Mesothelial cell of epicardium (in vitro differentiated cells): ENCODE measurements around the gene HLA-DRB1. TPM values are rescaled to one million over a fixed set of nuclear protein-coding genes. Genes with fewer than 3 reads are reported as not detected.

Experiments
- DNase-seq, 2 experiments: peaks; one replicate each; pipeline ENCODE4 v3.0.0; 2021; ENCODE audit warnings: low spot score in 2 of 2; ENCODE audit not compliant: unreplicated experiment in 2 of 2
- H3K27ac Mint-ChIP-seq: 2 replicates; pipeline ENCODE4 v1.8.0; 2021; ENCODE audit warnings: mixed read lengths
- H3K27me3 Mint-ChIP-seq: 2 replicates; pipeline ENCODE4 v1.8.0; 2021; ENCODE audit warnings: low read depth, mixed read lengths
- H3K36me3 Mint-ChIP-seq: 2 replicates; pipeline ENCODE4 v1.8.0; 2021; ENCODE audit warnings: mixed read lengths
- H3K4me1 Mint-ChIP-seq: 2 replicates; pipeline ENCODE4 v1.8.0; 2021; ENCODE audit warnings: mixed read lengths
- H3K4me3 Mint-ChIP-seq: 2 replicates; pipeline ENCODE4 v1.8.0; 2021; ENCODE audit warnings: mild to moderate bottlenecking, moderate library complexity, mixed read lengths
- H3K9me3 Mint-ChIP-seq: 2 replicates; pipeline ENCODE4 v1.8.0; 2021; ENCODE audit warnings: mixed read lengths
- total RNA-seq: library from RNA; stranded (reverse); gene quantifications from 3 replicates; pipeline ENCODE4 v1.2.1, GENCODE V29; 2021
- TF ChIP-seq, protein P1 (sequence below): fragments of 200-600 bp; sonication (generic); IDR thresholded peaks from one replicate; pipeline ENCODE4 v1.5.0; 2021; ENCODE audit warnings: antibody characterized with exemption; ENCODE audit not compliant: unreplicated experiment

Gene HLA-DRB1
- total RNA-seq, 1 donor from 2014 or later, result 4.5 TPM

DNA sequence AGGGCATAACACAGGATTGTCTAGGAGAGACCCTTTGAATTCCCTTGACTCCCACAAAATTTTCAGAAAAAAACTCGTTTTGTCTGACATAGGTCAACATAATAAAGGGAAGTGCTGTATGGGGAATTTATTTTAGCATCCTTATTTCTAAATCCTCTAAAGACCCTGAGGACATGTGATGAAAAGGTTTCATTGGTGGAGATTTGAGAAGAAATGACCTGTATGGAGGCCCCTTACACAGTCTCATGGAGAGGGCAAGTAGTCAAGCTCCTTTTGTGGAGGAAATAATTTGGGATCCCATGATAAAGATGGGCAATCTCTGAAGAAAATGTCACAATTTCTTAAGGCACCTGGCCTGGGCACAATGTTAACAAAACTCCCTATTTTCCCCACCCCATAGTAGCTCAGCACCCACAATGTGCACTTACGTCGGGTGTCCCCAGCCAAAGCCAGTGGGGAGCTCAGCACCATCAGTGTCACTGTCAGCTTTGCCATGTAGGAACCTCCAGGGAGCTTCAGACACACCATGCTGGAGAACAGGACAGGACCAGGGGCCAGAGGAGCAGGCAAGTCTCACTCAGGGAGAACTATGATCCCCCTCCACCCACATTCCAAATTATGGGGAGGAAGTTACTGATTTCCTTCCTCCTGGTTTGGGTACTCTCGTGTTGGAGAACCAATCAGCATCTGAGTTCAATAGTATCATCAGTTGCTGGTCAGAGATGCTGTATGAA, 59.8 kb downstream of the HLA-DRB1 start, which contains the start of gene HLA-DRB5:
Gene HLA-DRB5, minus strand, starts transcription at position 591 of the 734 bp plus-strand sequence. Its CDS starts 63 bp downstream, at position 528.
- H3K9me3 Mint-ChIP-seq, result no peaks in the 10 kb centered on the region
- peaks cover 28% of the 10 kb centered on the region for H3K27me3 Mint-ChIP-seq
- H3K4me1 Mint-ChIP-seq, result no peaks in the 10 kb centered on the region
- no peak for DNase-seq
- TF ChIP-seq, protein P1, sequence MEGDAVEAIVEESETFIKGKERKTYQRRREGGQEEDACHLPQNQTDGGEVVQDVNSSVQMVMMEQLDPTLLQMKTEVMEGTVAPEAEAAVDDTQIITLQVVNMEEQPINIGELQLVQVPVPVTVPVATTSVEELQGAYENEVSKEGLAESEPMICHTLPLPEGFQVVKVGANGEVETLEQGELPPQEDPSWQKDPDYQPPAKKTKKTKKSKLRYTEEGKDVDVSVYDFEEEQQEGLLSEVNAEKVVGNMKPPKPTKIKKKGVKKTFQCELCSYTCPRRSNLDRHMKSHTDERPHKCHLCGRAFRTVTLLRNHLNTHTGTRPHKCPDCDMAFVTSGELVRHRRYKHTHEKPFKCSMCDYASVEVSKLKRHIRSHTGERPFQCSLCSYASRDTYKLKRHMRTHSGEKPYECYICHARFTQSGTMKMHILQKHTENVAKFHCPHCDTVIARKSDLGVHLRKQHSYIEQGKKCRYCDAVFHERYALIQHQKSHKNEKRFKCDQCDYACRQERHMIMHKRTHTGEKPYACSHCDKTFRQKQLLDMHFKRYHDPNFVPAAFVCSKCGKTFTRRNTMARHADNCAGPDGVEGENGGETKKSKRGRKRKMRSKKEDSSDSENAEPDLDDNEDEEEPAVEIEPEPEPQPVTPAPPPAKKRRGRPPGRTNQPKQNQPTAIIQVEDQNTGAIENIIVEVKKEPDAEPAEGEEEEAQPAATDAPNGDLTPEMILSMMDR, result no peak
- no peak within 1 kb of the TSS for H3K27ac Mint-ChIP-seq
- no peaks in the 10 kb centered on the region for H3K36me3 Mint-ChIP-seq
- no peak within 1 kb of the TSS for H3K4me3 Mint-ChIP-seq

Other genes starting within 250 kb of the HLA-DRB1 start
- not detected in 3 replicates for gene TSBP1, start 217.9 kb downstream of the HLA-DRB1 start, total RNA-seq
- not detected in 3 replicates for gene BTNL2, start 182.7 kb downstream of the HLA-DRB1 start, total RNA-seq
- gene HLA-DRA, start 150.0 kb downstream of the HLA-DRB1 start, total RNA-seq, result not detected in 3 replicates
- gene HLA-DRB5, start 59.6 kb downstream of the HLA-DRB1 start, total RNA-seq, result 0.77 to 1.2 TPM (median 0.87 TPM) in 3 replicates
- not detected in 3 replicates for gene HLA-DQA1, start 47.6 kb upstream of the HLA-DRB1 start, total RNA-seq
- gene HLA-DQB1, start 76.8 kb upstream of the HLA-DRB1 start, total RNA-seq, result 9.0 to 9.8 TPM (median 9.7 TPM) in 3 replicates
- gene HLA-DQA2, start 151.5 kb upstream of the HLA-DRB1 start, total RNA-seq, result not detected in 3 replicates
- gene HLA-DQB2, start 173.7 kb upstream of the HLA-DRB1 start, total RNA-seq, result not detected in 3 replicates
- gene HLA-DOB, start 227.2 kb upstream of the HLA-DRB1 start, total RNA-seq, result 0.35 to 0.52 TPM (median 0.45 TPM) in 3 replicates
- 22.9 to 24.2 TPM (median 23.6 TPM) in 3 replicates for gene TAP2, start 248.9 kb upstream of the HLA-DRB1 start, total RNA-seq